ENCODE results near the gene SEMA3F.

Gene SEMA3F

DNA sequence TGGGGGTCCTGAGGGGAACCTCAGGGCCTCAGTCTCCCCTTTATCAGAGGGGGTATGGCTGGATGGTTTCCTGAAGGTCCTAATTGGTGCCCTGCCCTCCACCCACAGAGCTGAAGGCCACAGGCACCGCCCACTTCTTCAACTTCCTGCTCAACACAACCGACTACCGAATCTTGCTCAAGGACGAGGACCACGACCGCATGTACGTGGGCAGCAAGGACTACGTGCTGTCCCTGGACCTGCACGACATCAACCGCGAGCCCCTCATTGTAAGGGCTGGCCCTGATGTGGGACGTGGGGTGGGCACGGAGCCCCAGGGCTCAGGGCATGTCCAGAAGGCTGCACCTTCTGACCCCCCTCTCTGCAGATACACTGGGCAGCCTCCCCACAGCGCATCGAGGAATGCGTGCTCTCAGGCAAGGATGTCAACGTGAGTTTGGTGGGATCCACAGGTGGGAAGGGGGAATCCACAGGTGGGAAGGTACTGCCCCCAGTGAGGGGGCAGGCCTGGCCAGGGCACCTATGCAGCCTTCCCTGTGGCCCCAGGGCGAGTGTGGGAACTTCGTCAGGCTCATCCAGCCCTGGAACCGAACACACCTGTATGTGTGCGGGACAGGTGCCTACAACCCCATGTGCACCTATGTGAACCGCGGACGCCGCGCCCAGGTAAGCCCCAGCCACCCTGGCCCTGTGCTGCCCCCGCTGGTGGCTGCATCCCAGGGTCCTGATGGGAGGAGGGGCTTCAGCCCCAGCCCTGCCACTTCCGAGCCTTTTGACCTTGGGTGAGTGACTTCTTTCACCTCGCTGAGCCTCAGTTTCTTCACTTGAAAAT is 18.8 kb downstream of the SEMA3F start:
- no peak for DNase-seq

DNA sequence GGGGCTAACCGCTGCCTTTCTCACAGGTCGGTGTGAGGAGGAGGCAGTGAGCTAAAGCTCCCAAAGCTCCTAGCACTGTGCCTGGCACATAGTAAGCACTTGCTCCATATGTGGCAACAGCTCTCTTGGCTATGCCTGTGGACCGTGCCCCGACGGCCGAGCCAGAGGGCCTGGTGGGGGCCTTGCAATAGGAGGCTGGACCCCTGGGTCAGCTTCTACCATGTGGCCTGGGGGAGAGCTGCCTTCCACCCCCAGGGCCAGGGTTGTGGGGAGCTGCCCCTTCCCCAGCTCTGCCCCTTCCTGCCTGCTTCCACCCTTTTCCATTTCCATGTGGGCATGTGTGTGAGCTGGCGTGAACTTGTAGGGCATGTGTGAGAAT is 19.4 kb downstream of the SEMA3F start:
- DNase-seq: no peak

DNA sequence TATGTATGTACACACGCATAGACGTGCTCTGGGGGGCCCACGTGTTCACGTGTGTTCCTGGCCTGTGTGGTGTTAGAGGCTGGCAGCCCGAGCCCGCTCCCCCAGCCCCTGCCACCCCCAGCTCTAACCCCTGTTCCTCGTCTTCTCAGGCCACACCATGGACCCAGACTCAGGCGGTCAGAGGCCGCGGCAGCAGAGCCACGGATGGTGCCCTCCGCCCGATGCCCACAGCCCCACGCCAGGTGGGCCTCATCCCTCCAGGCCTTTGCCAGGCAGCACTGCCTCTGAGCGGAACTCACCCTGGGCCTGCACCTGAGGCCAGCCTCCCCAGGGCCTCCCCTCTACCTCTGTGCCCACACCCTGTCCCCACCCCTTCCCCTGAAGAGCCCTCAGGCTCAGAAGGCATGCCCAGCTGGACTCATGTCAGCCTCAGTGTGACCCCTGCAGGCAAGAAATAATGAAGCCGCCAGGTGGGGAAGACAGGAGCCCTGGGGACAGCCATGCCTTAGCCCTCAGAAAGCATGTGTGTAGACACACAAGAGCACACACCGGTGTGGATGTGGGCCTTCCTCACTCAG is 19.9 kb downstream of the SEMA3F start:
- DNase-seq: no peak

DNA sequence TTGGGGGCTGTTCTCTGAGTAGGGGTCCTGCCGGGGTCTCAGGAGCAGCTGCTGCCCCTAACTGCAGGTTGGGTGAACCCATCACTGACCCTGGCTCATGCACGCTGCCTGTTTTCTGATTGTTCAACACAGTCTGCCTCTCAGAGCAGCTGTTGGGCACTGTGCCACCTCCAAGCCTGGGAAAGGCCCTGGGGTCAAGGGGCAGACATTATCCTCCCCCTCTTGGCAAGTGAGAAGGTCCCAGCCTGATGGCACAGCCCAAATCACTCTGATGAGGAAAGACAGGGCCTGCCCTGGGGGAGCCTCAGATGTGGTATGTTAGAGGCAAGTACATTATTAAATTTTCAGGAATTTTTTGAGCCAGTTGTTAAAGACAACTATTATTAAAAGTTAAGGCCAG is 22.2 kb downstream of the SEMA3F start:
- no peak for DNase-seq

DNA sequence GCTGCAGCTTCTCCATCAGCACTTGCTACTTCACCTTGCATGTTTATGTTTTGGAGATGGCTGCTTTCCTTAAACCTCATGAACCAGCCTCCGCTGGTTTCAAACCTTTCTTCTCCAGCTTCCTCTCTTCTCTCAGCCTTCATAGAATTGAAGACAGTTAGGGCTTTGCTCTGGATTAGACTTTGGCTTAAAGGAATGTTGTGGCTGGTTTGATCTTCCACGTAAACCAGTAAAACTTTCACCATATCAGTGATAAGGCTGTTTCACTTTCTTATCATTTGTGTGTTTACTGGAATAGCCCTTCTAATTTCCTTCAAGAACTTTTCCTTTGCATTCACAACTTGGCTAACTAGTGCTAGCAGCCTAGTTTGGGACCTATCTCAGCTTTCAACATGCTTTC is 24.6 kb downstream of the SEMA3F start:
- DNase-seq: no peak

DNA sequence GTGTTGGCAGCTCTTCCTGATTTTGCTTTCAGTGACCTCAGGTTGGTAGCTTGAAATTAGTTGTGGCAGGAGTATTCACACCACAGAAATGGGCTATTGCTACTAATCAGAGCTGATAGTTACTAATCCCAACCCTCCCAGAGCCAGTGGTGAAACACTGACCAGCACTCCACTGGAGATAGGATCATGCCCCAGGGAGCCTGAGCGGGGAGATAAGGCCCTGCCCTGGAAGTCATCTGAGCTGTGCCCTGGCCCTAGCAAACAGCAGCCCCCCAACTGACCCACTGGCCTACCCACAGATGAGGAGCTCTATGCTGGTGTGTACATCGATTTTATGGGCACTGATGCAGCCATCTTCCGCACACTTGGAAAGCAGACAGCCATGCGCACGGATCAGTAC is 26.9 kb downstream of the SEMA3F start:
- DNase-seq: no peak

DNA sequence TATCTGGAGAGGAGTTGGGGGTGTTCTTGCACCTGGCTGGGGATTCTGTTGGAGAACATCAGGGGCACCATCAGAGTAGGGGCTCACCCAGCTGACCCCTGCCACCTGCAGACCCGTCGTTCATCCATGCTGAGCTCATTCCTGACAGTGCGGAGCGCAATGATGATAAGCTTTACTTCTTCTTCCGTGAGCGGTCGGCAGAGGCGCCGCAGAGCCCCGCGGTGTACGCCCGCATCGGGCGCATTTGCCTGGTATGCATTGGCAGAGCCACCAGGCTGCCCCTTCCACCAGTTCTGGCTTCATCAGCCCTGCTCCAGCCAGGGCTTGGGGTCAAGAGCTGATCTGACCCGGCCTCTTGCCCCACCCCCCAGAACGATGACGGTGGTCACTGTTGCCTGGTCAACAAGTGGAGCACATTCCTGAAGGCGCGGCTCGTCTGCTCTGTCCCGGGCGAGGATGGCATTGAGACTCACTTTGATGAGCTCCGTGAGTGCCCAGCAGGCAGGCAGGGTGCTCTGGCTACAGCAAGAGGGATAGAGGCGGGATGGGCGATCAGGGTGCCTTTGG is 27.5 kb downstream of the SEMA3F start:
- DNase-seq: no peak

DNA sequence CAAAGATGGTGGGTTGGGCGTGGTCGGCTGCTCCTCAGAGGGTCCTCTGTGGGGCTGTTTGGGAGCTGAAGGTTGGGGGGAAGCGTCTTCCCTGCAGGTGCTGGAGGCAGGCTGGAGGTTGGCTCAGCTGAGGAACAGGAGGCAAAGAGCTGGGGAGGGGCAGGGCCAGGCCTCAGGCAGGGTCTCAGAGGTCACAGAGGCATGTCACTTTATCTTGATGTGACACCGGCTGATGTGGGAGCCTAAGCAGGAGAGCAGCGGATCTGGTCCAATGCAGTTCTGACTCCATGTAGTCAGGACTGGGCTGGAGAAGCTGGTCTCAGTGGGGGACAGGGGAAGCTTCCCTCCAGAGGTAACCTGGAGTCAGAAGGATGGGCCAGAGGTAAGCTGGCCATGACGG is 28.6 kb downstream of the SEMA3F start:
- DNase-seq: no peak

DNA sequence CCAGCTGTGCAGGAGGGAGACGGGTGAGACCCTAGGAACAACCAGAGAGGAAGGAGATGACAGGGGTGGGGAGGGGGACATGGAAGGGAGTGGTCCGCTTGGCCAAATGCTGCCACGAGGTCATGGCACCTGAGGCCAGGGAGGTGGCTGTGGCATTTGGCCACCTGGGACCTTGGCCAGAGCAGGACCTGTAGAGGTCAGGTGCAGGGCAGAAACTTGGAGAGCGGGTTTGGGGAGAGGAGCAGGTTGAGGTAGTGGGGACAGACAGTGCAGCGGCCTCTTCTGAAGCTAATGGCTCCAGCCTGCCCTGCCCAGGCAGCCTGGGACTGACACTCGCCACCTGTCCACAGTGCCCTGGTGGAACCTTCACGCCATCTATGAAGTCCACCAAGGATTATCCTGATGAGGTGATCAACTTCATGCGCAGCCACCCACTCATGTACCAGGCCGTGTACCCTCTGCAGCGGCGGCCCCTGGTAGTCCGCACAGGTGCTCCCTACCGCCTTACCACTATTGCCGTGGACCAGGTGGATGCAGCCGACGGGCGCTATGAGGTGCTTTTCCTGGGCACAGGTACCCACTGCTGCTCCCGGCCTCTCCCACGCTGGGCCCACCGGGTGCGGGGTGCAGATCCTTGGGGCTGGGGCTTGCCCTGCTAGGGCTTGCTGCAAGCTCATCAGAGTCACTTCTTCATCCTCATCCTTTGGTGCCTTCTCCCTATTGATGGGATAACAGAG is 29.3 kb downstream of the SEMA3F start:
- DNase-seq: no peak

DNA sequence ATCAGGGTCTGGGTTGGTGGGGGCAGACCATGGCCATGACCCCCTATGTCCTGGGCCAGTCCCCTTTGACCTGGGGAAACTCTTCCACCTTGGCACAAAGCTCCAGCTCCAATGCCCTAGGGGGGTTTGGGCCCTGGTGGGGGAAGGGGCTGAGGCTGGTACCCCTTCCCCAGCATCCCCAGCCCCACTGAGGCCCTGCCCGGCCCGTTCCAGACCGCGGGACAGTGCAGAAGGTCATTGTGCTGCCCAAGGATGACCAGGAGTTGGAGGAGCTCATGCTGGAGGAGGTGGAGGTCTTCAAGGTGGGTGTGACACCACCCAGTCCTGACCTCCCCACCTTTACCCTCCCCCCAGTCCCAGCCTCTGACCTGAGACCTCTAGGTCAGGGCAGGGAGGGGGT is 30.1 kb downstream of the SEMA3F start:
- no peak for DNase-seq

DNA sequence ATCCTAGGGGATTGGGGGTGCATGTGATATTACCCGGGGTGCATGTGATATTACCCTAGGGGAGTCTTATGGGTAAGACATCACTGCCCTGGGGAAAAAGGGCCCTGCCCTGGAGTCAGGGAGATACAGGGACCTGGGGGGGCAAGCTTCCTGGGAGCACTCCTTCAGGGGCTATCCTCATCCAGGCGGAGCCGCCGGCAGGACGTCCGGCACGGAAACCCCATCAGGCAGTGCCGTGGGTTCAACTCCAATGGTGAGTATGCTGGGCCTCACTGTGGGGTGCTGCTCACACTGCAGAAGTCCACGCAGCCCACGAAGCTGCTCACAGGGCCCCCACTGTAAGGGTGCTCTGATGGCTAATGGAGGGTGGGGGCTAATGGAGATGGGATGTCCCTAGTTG is 31.0 kb downstream of the SEMA3F start:
- no peak for DNase-seq

DNA sequence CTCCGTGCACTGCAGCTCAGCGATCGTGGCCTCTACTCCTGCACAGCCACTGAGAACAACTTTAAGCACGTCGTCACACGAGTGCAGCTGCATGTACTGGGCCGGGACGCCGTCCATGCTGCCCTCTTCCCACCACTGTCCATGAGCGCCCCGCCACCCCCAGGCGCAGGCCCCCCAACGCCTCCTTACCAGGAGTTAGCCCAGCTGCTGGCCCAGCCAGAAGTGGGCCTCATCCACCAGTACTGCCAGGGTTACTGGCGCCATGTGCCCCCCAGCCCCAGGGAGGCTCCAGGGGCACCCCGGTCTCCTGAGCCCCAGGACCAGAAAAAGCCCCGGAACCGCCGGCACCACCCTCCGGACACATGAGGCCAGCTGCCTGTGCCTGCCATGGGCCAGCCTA is 32.6 kb downstream of the SEMA3F start:
- DNase-seq: no peak

DNA sequence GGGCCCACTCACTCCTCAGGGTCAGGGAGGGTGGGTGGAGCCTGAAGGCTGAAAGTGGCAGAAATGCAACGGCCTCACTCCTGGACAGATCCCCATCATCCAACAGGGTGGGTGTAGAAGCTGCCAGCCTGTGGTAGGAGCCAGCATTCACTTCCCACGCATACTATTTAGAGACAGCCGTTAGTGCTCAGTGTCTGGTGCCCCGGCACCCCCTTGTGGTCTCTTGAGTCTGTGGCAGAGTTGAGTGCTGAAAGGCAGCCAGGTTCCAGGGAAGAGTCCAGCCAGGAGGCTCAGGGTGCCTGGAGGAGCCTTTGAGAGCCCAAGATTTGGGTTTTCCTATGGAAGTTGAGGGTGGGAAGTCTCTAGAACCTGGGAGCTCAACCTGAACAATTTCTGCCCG is 34.1 kb downstream of the SEMA3F start:
- no peak for DNase-seq

DNA sequence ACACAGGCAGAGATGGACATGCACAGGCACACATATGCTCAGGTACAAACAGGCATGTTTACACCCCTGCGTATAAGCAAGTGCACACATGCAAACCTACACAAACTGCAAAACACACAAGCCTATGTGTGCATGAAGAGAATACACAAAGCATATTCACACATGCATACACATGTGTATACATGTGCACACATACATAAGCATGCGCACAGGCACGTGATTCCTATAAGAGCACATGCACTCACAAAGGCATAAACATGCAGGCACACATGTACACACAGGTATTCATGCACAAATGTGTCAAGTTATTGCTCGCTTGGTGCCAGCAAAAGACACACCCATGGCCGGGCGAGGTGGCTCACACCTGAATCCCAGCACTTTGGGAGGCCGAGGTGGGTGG is 34.9 kb downstream of the SEMA3F start:
- no peak for DNase-seq

DNA sequence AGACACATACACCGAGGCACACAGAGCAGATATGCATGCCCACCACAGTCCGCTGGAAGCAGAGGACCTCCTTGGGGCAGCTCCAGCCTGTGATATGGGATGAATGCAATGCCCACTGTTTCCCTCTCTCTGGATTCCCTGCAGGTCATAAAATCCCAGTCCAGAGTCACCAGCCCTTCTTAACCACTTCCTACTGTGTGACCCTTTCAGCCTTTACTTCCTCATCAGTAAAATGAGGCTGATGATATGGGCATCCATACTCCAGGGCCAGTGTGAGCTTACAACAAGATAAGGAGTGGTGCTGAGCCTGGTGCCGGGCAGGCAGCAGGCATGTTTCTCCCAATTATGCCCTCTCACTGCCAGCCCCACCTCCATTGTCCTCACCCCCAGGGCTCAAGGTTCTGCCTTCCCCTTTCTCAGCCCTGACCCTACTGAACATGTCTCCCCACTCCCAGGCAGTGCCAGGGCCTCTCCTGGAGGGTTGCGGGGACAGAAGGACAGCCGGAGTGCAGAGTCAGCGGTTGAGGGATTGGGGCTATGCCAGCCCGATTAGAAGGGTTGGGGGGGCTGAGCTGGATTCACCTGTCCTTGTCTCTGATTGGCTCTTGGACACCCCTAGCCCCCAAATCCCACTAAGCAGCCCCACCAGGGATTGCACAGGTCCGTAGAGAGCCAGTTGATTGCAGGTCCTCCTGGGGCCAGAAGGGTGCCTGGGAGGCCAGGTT is 36.0 kb downstream of the SEMA3F start, which contains the start of gene GNAT1:
Gene GNAT1, plus strand, starts transcription at position 675 of the 725 bp plus-strand sequence. CDS start 116 bp downstream, outside the sequence.
- DNase-seq: no peak

DNA sequence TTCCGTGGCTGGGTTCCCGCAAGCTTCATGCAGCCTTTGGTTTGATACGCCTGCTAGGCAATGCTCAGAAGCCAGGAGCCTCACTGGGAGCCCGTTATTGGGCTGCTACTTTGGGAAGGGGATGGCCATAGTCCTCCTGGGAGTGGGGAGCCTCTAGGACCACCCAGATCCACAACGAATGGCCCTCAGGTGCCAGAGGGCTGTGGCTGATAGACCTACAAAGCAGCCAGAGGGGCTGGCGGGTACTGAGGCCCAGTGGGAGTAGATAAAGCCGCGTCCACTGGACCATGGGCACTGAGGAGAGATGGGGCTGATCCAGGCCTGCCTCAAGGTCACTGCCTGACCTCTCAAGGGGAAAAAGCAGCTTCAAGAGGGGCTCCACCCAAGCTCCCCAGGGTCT is 37.0 kb downstream of the SEMA3F start:
- DNase-seq: no peak

DNA sequence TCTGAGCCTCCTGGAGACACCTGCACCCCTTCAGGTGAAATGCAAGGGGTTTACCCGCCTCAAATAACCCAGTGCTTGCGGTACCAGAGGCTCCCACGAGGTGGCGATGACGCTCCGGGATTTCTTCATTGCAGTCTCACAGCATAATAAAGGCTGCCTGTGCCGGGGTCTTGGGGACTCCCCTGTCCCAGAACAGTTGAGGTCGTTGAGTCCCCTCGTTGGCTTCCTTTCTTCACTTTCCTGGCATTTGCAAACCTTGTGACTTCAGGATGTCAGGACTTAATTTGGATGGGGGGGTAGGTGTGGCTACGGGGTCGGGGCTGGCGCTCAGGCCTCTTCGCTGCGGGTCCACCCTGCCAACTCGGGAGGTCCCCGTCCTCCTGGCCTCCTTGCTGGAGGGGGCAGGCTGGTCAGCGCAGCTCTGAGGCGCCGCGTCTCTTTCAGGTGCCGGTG is 37.6 kb downstream of the SEMA3F start:
- DNase-seq: peak; percentile 2

DNA sequence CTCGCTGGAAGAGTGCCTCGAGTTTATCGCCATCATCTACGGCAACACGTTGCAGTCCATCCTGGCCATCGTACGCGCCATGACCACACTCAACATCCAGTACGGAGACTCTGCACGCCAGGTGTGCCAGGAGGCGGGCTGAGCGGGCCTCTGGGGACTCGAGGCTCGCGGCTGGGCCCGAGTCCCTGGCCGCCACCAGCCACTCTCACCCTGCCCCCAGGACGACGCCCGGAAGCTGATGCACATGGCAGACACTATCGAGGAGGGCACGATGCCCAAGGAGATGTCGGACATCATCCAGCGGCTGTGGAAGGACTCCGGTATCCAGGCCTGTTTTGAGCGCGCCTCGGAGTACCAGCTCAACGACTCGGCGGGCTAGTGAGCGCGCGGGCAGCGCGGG is 38.2 kb downstream of the SEMA3F start:
- DNase-seq: no peak

DNA sequence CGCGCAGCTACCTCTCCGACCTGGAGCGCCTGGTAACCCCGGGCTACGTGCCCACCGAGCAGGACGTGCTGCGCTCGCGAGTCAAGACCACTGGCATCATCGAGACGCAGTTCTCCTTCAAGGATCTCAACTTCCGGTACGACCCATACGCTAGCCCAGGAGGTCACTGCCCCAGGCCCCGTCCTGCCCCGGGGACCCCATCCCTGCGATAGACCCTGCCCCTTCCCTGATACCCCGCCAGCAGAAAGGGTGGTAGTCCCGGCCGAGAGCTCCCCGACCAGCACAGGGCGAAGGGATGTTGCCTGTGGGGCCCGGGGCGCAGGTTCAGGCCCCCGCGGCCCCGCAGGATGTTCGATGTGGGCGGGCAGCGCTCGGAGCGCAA is 38.6 kb downstream of the SEMA3F start:
- DNase-seq: no peak

DNA sequence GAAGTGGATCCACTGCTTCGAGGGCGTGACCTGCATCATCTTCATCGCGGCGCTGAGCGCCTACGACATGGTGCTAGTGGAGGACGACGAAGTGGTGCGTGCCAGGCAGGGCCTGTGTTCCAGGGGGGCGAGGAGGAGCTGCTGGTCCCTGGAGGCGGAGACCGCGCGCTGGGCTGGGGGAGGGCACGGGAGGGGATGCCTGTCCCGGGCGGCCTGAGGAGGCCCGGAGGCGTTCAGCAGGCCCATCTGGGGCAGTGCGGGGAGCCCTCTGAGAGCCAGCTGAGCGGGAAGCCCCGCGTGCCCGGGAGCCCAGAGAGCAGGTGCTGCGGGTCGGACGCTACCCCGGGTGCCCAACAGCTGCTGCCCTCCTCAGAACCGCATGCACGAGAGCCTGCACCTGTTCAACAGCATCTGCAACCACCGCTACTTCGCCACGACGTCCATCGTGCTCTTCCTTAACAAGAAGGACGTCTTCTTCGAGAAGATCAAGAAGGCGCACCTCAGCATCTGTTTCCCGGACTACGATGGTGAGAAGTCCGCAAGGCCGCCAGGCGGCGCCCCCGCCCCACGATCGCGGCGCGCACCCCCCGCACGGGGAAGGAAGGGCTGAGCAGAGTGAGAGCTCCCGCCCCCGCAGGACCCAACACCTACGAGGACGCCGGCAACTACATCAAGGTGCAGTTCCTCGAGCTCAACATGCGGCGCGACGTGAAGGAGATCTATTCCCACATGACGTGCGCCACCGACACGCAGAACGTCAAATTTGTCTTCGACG is 39.2 kb downstream of the SEMA3F start:
- DNase-seq: no peak

DNA sequence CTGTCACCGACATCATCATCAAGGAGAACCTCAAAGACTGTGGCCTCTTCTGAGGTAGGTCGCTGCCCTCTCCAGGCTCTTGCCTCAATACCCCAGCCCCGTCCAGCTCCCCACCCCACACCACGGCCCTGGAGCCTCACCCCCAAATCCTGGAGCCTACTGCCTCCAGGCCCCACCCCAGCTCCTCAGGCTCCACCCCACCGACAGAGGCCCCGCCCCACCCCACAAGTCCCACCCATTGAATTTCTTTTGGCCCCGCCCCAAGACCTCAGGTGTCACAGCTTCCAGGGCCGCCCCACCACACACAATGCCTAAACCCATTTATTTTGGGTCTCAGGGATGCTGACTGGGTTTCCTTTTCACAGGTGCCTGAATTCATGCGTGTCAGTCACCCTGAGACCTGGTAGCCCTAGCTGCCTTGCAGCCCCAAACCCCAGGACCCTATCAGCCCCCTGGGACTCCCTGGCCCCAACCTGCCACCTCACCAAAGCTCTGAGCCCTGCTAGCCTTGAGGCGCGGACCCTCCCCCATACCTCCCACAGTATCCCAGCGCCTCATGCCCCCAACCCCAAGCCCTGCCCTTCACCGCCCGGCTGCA is 39.9 kb downstream of the SEMA3F start:
- no peak for DNase-seq

Data from NCI-H774 (cell line).